Measurements from ENCODE around the gene DEFB129.

GRCh38 chr20:208942-209566 lies 18.0 kb upstream of the DEFB129 start:
- no peak for TF ChIP-seq POLR2AphosphoS5 (IDR thresholded peaks at IDR 0.05; ENCODE audit: insufficient read depth in 1 of 2, low read depth in 1 of 2)
- TF ChIP-seq CTCF (IDR thresholded peaks at IDR 0.05) = peak in 2 of 3 experiments; percentile 8 to 45

All from vagina (tissue), 2 donors.